SW 1271 (cell line): ENCODE measurements around the gene IQGAP2.
"Not testable (repeated sequence)": the region's sequence is repeated elsewhere in the genome, so short reads cannot be mapped to it uniquely, and the experiment has no call there.

Experiments used
- DNase-seq, 2 experiments: peaks; one replicate each; lab custom pipeline; 2025; lab: John Stamatoyannopoulos, UW

The IQGAP2 gene, protein sequence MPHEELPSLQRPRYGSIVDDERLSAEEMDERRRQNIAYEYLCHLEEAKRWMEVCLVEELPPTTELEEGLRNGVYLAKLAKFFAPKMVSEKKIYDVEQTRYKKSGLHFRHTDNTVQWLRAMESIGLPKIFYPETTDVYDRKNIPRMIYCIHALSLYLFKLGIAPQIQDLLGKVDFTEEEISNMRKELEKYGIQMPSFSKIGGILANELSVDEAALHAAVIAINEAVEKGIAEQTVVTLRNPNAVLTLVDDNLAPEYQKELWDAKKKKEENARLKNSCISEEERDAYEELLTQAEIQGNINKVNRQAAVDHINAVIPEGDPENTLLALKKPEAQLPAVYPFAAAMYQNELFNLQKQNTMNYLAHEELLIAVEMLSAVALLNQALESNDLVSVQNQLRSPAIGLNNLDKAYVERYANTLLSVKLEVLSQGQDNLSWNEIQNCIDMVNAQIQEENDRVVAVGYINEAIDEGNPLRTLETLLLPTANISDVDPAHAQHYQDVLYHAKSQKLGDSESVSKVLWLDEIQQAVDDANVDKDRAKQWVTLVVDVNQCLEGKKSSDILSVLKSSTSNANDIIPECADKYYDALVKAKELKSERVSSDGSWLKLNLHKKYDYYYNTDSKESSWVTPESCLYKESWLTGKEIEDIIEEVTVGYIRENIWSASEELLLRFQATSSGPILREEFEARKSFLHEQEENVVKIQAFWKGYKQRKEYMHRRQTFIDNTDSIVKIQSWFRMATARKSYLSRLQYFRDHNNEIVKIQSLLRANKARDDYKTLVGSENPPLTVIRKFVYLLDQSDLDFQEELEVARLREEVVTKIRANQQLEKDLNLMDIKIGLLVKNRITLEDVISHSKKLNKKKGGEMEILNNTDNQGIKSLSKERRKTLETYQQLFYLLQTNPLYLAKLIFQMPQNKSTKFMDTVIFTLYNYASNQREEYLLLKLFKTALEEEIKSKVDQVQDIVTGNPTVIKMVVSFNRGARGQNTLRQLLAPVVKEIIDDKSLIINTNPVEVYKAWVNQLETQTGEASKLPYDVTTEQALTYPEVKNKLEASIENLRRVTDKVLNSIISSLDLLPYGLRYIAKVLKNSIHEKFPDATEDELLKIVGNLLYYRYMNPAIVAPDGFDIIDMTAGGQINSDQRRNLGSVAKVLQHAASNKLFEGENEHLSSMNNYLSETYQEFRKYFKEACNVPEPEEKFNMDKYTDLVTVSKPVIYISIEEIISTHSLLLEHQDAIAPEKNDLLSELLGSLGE (N-terminal part only)

DNA sequence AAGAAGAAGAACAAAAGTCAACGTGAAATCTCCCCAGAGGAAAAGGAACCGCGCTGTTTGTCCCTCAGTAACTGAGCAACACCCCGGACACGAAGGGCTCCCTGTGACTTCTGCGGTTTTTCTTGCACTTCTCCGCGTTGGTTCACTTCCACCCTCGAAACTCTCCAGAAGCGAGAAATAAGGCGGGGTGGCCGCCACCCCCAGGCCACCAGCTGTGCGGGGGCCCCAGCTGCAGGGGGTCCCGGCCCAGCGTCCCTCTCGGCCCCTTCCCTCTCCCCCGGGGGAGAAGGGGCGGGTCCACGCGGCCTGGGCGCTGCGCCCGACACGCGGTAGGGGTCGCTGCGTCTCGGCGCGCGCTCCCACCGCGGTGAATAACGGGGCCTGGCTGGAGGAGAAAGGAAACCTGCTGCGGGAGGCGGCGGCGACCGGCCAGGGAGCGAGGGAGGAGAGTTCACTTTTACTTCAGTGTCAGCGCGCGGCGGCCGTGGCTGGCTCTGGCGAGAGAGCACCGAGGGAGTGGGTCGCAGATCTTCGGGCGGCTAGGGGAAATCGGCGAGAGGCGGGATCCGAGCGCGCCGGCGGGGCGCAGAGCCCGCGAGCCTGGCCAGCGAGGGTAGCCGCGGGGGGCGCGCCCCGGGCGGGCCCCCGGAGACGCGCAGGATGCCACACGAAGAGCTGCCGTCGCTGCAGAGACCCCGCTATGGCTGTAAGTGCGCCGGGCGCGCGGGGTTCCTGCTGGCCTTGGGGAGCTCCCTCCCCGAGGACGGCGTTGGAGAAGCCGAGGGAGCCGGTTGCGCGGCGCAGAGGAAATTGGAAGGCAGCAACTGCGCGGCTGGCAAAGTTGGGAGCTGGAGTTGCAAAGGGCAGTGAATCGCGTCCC, at the start of gene IQGAP2:
Gene IQGAP2, plus strand, starts transcription at position 400 of the 880 bp plus-strand sequence. Its CDS starts 261 bp downstream, at position 661.
- DNase-seq: peak; percentile 13 to 59

DNA sequence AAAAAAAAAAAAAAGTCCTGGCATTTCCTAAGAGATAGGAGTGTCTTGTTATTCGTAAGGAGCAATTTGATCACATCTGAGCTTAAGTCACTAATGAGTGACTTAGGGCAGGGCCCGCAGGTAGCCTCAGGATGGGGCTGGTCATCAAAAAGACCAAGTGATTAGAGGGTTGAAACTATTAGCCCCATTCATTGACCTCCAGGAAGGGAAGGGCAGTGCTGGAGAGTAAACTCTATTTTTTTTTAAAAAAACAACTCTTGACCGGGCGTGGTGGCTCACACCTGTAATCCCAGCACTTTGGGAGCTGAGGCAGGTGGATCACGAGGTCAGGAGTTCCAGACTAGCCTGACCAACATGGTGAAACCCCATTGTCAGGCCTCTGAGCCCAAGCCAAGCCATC, 46.2 kb upstream of the IQGAP2 start:
- no peak for DNase-seq

DNA sequence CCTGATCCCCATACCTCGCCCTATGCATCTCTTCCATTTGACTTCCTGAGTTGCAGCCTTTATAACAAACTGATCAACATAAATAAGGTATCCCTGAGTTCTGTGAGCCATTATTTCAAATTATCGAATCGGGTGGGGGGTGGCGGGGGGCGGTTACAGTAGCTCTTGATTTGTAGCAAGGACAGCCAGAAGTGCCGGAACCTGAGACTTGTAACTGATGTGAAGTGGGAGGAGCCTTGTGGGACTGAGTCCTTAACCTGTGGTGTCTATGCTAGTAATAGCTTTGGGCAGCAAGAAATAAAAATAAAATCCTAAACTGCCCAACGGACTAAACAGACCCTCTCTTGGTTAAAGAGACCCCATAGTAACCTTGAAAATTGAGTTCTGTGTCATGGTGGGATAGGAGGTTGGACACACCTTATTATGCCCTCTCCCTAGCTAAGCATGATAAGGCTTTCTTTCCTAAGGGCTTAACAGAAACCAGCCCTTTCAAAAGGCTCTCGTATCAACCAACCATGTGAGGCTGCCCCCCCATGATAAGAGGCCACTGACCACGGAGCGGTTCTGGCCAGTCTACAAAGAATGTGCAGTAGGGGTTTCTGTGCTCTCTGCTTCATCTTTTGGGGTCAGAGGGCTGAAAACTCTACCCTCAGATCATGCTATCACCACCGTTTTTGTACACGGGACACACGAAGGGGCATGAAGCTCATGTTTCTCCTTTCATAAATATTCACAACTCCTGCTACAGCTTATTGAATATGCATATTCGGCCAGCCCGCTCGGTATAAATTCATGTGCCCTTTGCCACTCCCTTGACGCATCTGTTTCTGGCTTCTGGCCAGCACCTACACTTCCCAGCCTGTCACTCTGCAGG, 39.5 kb upstream of the IQGAP2 start:
- no peak for DNase-seq

DNA sequence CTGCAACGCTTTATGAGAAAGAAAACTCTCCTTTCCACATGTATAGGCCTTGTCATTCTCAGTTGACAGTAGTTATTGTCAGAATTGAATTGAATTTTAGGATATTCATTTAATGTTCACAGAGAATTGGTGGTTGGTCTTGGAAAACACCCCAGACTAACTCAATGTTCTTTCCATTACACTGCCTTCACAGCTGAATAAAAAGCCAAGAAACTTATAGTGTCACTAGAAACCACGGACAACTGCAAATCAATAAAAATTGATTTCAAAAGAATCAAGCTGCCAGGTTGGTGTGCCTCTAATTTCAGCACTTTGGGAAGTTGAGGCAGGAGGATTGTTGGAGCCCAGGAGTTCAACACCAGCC, 38.9 kb upstream of the IQGAP2 start:
- no peak for DNase-seq

DNA sequence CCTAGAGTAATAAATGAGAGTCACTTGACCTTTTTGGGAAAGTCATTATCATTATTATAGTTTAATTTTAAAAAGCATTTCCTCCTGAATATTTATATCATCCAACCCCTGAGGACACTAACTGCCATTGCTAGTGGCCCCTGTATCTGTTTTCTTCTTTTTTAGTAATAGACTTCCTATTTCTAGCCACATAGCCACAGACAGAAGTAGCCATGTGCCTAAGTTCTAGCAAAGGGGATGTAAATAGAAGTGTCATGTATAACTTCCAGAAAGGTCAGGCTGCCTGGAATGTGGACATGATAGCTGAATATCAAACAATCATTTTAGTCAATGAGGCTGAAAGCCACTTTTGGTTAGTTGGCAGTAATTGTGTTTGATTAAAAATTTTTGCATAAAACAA, 37.5 kb upstream of the IQGAP2 start:
- no peak for DNase-seq

DNA sequence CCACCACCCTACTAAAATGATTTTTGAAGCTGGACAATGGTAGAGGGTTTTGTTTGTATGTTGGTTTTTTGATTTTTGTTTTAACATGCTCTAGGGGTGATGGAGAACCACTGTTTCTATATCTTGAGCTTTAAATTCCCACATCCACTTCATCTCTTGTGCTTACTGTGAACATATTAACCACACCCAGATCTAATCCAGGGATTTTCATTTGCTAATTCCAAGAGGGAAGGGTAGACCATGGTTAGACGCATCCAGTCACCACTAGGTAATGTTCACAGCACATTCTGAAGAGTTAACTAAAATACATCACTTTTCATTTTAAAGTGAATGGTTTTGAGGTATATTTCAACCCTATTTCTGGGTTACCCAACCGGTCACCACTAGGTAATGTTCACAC, 36.5 kb upstream of the IQGAP2 start:
- no peak for DNase-seq

DNA sequence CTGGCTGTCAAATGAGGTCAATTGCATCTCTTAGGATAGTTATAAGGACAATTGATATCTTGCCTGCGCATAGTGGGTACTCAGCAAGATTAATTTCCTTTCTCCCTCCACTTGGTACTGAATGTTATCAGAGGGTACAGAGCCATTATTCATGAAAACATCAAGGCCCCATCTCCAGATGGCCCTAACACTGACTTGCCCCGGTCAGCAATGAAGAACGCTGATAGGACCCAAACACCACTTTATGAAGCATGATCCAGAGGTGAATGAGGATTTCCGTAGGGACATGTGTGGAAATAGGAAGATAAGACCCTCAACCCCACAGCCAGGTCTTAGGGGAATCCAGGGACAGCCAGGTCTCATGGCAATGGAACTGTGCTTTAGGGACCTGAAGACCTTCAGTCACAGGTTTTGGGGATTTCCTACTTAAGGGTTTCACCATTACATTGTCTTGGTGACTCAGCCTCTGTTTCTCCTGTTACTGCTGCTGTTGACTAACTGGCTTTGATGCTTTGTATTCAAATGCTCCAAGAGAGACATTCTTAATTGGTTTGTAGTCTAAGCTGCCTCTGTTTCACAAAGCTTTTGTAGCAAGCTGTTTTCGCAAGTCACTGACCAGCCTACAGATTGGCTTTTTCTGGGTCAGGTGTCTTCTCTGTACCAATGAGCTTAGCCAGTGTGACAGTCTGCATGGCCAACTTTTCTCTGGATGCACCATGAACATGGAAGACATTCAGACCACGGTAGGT, 35.3 kb upstream of the IQGAP2 start:
- no peak for DNase-seq

DNA sequence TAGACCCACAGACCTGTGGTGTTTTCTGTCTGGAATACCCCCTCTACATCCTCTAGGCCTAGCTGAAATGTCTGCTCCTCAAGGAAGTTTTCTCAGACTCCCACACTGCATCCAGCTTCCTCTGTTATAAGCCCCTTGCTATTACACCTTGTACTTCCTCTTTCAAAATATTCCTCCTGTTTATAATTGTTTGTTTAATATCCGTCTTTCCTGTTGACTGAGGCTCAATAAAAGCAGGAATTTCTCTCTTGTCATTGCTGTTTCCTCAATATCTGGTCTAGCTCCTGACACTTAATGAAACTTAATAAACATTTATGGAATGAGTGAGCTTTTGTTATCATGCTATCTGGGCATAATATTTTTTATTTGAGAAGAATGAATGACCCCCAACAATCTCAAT, 34.1 kb upstream of the IQGAP2 start:
- DNase-seq: no peak

DNA sequence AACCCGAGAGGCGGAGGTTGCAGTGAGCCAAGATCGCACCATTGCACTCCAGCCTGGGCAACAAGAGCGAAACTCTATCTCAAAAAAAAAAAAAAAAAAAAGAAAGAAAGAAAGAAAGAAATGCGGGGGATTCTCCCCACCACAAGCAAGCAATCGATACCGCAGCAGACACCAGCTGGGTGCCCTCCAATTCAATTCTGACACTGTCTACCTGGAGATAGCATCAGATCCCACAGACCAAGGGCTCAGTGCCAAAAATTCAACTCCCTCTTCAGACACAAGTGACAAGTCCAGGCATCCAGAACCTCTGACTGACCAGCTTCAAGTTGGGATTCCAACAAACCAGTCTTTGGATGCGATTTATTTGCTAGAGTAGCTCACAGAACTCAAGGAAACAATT, 33.4 kb upstream of the IQGAP2 start:
- DNase-seq: not testable (repeated sequence)

DNA sequence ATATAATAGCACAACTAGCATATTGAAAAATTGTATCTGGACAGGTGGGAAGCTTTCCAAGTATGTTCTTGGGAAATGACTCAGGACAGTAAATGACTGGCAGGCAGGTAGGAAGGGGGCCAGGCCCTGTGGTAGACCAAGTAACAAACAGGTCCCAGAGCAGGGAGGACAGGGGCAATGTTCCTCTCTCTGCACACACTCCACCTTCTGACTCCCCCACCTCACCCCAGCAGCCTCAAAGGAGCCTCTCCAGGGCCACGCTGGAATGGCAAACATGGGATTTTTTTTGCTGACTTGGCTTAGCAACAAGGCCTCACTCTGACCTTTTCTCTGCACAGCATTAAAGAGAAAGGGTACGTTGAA, 31.1 kb upstream of the IQGAP2 start:
- no peak for DNase-seq

DNA sequence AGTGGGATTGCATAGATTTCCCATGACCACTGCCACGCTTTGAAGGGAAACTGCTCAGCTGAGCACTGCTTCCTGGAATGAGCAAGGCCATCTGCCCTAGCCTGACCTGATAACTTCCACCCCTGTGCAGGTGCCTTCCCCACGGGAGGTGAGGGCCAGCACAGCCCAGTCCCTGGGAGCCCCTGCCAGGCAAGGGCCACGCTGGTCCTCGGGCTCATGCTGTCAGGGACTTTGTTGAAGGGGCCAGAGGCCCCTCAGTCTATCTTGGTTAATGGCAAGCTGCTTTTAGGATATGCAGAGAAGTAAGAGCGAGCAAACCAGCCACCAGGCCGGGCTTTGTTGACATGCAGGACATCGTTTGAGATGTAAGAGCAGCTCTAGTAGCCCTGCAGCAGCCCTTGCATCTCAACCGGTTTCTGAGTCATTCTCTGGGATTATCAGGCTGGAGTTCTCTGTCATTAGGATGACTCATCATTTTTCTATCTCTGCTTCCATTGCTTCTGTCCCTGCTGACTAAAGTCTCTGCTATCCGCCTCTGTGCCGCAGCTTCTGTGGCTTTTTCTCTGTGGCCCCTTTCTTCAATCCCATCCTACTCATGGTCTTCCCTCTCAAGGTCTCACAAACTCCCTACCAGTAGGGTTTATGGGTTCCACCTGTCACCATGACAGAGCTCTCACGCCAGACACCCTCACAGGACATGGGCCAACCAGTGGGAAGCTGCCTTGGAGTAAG, 30.6 kb upstream of the IQGAP2 start:
- DNase-seq: peak; percentile 54 to 88

DNA sequence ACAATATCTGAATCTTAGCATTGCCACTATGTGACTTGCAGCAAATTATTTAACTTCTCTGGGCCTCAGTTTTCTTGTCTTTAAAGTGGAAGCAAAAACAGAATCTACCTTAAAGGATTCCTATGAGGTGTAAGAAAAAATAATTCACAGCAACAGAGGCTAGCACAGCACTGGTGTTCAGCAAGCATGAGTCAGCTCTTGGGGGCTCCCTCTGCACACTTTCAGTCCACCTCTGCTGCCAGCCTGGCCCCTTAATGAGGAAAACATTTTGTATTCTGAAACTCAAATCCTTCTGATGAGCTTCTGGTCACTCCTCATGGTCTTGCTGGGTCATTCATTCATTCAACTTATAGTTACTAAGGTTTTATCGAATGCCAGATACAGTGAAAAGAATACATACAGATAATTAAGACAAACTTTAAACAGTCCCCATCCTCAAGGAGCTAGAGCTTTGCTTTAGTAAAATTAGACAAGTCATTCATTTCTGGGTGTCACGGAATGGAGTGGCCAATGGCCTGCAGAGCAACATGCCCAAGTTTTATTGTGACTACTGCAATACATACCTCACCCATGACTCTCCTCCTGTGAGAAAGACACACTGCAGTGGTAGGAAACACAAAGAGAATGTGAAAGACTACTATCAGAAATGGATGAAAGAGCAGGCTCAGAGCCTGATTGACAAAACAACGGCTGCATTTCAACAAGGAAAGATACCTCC, 26.8 kb upstream of the IQGAP2 start:
- no peak for DNase-seq

DNA sequence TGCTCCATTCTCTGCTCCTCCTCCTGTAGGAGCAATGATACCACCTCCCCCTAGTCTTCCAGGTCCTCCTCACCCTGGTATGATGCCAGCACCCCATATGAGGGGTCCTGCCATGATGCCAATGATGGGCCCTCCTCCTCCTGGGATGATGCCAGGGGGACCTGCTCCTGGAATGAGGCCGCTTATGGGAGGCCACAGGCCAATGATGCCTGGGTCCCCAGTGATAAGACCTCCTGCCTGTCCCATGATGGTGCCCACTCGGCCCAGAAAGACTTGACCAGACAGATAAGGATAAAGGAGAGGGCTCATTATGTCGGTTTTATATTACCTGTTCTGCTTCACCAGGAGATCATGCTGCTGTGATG, 26.2 kb upstream of the IQGAP2 start:
- DNase-seq: no peak

DNA sequence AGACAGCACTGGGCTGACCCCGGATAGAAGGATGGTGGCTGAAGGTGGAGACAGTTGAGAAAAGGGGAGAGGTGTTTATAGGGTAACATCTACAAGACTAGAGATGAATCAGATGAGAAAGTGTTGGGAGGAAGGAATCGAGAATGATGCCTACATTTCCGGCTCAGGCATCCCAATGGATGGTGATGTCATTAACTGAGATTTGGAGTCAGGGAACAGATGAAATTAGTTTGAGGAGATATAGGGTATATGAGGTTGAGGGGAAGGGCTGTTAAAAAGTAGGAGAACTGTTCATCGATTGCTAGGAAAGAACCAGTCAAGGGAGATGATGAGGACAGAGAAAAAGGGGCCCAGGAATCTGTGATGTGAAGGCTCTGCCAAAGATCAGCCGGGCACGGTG, 24.7 kb upstream of the IQGAP2 start:
- DNase-seq: no peak

DNA sequence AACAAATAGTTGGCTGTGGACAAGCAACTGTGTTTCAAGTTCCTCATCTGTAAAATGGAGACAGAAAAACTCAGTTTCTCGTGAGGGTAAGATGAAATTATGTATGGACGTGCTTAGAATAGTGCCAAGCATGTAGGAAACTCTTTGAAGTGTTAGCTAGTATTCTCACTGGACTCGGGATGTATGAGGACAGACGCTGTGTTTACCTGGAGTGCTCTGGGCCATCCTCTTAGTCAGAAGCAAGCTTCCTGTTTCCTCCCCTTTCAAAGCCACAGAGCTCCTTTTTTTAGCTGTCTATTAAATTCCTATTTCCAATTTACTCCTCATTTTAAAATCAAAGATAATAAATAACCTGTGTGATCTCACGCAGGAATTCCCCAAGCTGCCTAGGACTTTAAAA, 23.8 kb upstream of the IQGAP2 start:
- DNase-seq: no peak

DNA sequence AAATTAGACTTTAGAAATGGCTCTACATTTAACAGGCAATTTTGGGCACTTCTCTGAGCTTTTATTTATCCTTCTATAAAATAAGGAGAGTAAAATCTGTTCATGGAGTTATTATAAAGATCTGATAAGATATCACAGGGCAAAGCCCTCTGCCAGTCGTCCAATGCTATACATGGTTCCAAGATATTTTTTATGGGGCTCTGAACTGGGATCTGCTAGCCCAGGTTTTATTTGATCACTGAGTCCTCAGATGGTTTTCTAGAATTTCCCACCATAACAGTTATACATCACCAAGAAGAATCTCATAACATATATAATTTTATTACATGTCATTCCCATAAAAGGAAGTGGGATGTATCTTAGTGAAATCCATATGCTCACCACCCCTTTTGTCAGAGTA, 23.2 kb upstream of the IQGAP2 start:
- no peak for DNase-seq

DNA sequence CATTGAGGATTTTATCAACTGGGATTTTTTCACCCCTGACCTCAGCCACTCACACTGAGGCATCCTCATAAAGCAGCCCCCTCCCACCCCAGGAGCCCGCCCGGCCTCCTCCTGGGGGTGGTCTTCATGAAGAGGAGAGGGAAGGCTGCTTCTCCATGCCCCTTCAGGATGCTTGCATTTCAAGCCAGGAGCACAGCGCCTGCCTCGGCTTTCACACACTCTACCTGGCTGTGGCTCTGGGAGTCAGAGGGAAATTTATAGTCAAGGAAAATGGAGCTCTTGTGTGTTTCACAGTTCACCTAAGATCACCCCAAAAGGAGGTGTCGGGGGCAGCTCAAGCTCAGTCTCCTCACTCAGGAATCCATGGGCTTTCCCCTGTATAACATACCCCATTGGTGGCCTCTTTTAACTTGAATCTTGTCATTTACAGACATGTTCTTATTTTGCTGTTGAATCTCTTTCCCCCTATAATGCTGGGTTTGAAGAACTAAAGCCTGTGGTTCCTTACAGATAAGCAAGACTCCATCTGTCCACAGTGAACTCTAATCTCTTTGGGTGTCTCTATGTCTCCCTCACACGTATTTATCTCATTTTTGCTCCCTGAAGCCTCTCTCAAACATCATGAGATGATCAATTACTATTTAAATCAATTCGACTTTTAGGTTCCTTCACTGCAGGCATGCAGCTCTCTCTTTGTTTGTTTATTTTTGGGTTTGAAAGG, 22.6 kb upstream of the IQGAP2 start:
- DNase-seq: no peak
